ENCODE measurements around the gene SMIM45.

The SMIM45 gene

GRCh38 chr22:41916745-41917358 lies 35.1 kb upstream of the SMIM45 start:
- no TSS peak for BruUV-seq (replicated peaks)
- intact Hi-C loops (cut with micrococcal nuclease; ENCODE audit: unreplicated experiment) = no loop called here
- 74% methylated on average over 10 of the region's 10 CpGs for WGBS (ENCODE audit: insufficient coverage, insufficient replicate concordance, low lambda C conversion rate, missing lambda C conversion rate)
- Histone ChIP-seq H3K9ac (ENCODE audit: control insufficient read depth, insufficient read depth, low read length) (no peak overlapping the region), H3K79me2 (ENCODE audit: control insufficient read depth, insufficient read depth, low read length) (peaks cover 3% of the 10 kb centered on the region; the same call in 1 of the 2 replicates), H4K20me1 (ENCODE audit: control insufficient read depth, insufficient read depth) (peaks cover 6% of the 10 kb centered on the region; the same call in 1 of the 2 replicates), H3K27ac (ENCODE audit: control insufficient read depth, insufficient read depth) (no peak overlapping the region), H3K27me3 (replicated peaks in 1 of 2; ENCODE audit: control insufficient read depth in 2 of 2, insufficient read depth in 2 of 2, low read length in 1 of 2) (peaks cover 3 to 6% of the 10 kb centered on the region in 2 experiments; a peak in 3 of 4 replicates), H3K36me3 (ENCODE audit: control insufficient read depth in 2 of 2, insufficient read depth in 2 of 2, low read length in 1 of 2) (no peaks in the 10 kb centered on the region), H2AFZ (ENCODE audit: control insufficient read depth, low read depth, low read length) (no peak overlapping the region), H3K4me2 (ENCODE audit: control insufficient read depth, insufficient read depth) (no peak overlapping the region), H3K4me1 (ENCODE audit: control insufficient read depth, insufficient read depth, low read length) (peaks cover 54% of the 10 kb centered on the region), H3K4me3 (no peak overlapping the region), H3K9me3 (replicated peaks; ENCODE audit: control insufficient read depth, insufficient read depth, low read length) (no peaks in the 10 kb centered on the region)
- ChIA-PET CTCF (interaction anchor here (0.8 to 2.2 kb wide), 6 partner anchors 9 to 219 kb away, joined by 3 to 8 read pairs (median 4); partner anchors contain the start of gene CENPM), SMC1A (ENCODE audit: uncharacterized antibody, unreplicated experiment) (interaction anchor here (0.8 to 15.4 kb wide), 4 partner anchors 9 to 55 kb away, joined by 3 to 321 read pairs (median 4); no protein-coding TSS in a partner anchor), RAD21 (ENCODE audit: unreplicated experiment) (interaction anchor here (0.6 to 2.0 kb wide), 5 partner anchors 8 to 58 kb away, joined by 3 to 10 read pairs (median 7); partner anchors contain the start of gene CENPM), POLR2A (interaction anchor here (0.5 to 15.3 kb wide), 9 partner anchors 9 to 117 kb away, joined by 3 to 599 read pairs (median 4); partner anchors contain the start of gene CCDC134)
- TF ChIP-seq POLR2AphosphoS5 (IDR thresholded peaks at IDR 0.05; ENCODE audit: low read length) = peak; percentile 11; the same call in 1 of the 2 replicates
- TF ChIP-seq RFX5 (IDR thresholded peaks at IDR 0.05; ENCODE audit: low read depth, low read length) = no peak
- ATAC-seq (no peak), DNase-seq (ENCODE audit: low read depth, low spot score) (no peak), FAIRE-seq (no peak)
- in situ Hi-C loops (cut with MboI) = no loop called here

GRCh38 chr22:41917375-41917902 lies 34.5 kb upstream of the SMIM45 start:
- DNase-seq (ENCODE audit: low read depth, low spot score) (no peak), FAIRE-seq (no peak), ATAC-seq (no peak)
- TF ChIP-seq CREB1 (IDR thresholded peaks at IDR 0.05; ENCODE audit: low read depth) (no peak), POLR2AphosphoS5 (IDR thresholded peaks at IDR 0.05; ENCODE audit: low read length) (peak; percentile 5; the same call in 1 of the 2 replicates)
- in situ Hi-C loops (cut with MboI) = no loop called here
- H3K4me3 ChIP-seq = no peak overlapping the region
- H3K9ac ChIP-seq (ENCODE audit: control insufficient read depth, insufficient read depth, low read length) = no peak overlapping the region
- H2AFZ ChIP-seq (ENCODE audit: control insufficient read depth, low read depth, low read length) = no peak overlapping the region
- peaks cover 3 to 6% of the 10 kb centered on the region in 2 experiments; a peak in 3 of 4 replicates for H3K27me3 ChIP-seq (replicated peaks in 1 of 2; ENCODE audit: control insufficient read depth in 2 of 2, insufficient read depth in 2 of 2, low read length in 1 of 2)
- ChIA-PET CTCF (interaction anchor here (0.6 to 2.2 kb wide), 3 partner anchors 20 to 171 kb away, joined by 3 to 8 read pairs (median 3); no protein-coding TSS in a partner anchor), SMC1A (ENCODE audit: uncharacterized antibody, unreplicated experiment) (interaction anchor here (1.3 to 15.4 kb wide), 3 partner anchors 14 to 22 kb away, joined by 3 to 321 read pairs (median 4); no protein-coding TSS in a partner anchor), POLR2A (interaction anchor here (0.6 to 15.3 kb wide), 7 partner anchors 9 to 40 kb away, joined by 3 to 599 read pairs (median 4); partner anchors contain the start of gene TNFRSF13C), RAD21 (ENCODE audit: unreplicated experiment) (interaction anchor here (0.9 to 2.0 kb wide), 5 partner anchors 8 to 220 kb away, joined by 4 to 10 read pairs (median 5); no protein-coding TSS in a partner anchor)
- intact Hi-C loops (cut with micrococcal nuclease; ENCODE audit: unreplicated experiment) = no loop called here
- H3K4me1 ChIP-seq (ENCODE audit: control insufficient read depth, insufficient read depth, low read length) = peaks cover 59% of the 10 kb centered on the region
- 80% methylated on average over 9 of the region's 11 CpGs for WGBS (ENCODE audit: insufficient coverage, insufficient replicate concordance, low lambda C conversion rate, missing lambda C conversion rate)
- no peaks in the 10 kb centered on the region for H3K36me3 ChIP-seq (ENCODE audit: control insufficient read depth in 2 of 2, insufficient read depth in 2 of 2, low read length in 1 of 2)
- 0 out of 2 replicates have a peak, but pooled peaks cover 1% of the 10 kb centered on the region for H4K20me1 ChIP-seq (ENCODE audit: control insufficient read depth, insufficient read depth)
- H3K9me3 ChIP-seq (replicated peaks; ENCODE audit: control insufficient read depth, insufficient read depth, low read length) = no peaks in the 10 kb centered on the region
- H3K27ac ChIP-seq (ENCODE audit: control insufficient read depth, insufficient read depth) = no peak overlapping the region
- peaks cover 9% of the 10 kb centered on the region for H3K79me2 ChIP-seq (ENCODE audit: control insufficient read depth, insufficient read depth, low read length)
- no peak overlapping the region for H3K4me2 ChIP-seq (ENCODE audit: control insufficient read depth, insufficient read depth)
- BruUV-seq (replicated peaks) = no TSS peak
